HG03139 (cell line): ENCODE measurements around the gene DENND5B.
A peak's percentile ranks its signal among the peaks of the same experiment; 100 is the strongest.
"Not testable (repeated sequence)": the region's sequence is repeated elsewhere in the genome, so short reads cannot be mapped to it uniquely, and the experiment has no call there.

Experiments
- ATAC-seq: cut with Tn5 transposase; IDR thresholded peaks from one replicate; pipeline ENCODE4 v1.9.1; 2021; ENCODE audit not compliant: unreplicated experiment

The DENND5B gene

DNA sequence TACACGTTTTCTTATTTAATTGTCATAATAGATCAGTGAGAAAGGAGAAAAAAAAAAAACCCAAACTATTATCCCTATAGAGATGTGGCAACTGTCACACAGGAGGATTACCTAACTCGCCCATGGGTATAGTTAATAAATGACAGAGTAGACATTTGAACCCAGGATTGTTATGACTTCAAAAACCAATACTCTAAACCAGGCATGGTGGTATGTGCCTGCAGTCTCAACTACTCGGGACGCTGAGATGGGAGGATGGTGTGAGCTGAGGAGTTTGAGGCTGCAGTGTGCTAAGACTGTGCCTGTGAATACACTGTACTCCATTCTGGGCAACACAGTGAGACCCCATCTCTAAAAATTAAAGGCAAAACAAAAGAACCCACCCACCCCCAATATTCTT lies 114.5 kb downstream of the DENND5B start:
- no peak for ATAC-seq

DNA sequence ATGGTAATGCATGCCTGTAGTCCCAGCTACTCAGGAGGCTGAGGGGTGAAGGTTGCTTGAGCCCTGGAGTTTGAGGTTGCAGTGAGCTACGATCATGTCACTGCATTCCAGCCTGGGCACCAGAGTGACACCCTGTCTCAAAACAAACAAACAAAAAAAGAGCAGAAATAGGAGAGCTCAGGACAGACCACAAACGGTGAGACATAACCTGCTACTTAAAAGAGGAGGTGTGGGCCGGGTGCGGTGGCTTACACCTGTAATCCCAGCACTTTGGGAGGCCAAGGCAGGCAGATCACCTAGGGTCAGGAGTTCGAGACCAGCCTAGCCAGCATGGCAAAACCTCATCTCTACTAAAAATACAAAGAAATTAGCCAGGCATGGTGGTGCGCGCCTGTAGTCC lies 115.3 kb downstream of the DENND5B start:
- ATAC-seq: not testable (repeated sequence)

- ATAC-seq: no peak
These were observed 116.2 kb downstream of the DENND5B start for GRCh38 chr12:31474751-31475150.

DNA sequence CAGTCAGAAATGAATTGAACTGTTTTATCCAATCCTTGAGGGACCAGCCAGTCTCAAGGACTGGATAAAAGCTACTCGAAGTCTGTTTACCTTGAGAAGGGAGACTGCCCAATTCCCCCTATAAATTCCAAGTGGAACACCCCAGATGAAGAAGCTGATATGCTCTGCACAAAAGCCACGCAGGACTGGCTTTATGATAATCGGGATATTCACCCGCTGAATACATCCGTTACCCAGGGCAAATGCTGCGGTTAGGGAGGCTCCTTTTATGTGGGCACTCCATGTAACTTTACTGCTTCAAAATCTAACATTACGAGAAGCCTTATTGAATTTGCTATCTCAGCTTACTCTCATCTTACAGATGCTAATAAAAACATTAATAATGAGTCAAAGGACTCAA lies 119.1 kb downstream of the DENND5B start:
- ATAC-seq: no peak

- no peak for ATAC-seq
These were observed 119.9 kb downstream of the DENND5B start for GRCh38 chr12:31471051-31471450.

DNA sequence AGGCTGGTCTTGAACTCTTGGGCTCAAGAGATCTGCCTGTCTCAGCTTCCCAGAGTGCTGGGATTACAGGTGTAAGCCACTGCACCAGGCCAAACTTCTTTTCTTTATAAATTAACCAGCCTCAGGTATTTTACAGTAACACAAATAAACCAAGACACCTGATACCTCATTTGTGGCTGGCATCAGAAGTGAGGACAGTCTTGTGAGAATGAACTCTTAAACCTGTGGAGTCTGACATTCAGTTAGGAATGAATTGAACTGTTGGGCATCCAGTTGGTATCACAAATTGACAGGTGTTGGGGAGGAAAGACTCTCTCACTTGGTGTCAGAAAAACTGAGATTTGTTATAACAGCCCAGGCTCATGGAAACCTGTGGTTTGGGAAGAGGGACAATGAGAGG lies 120.5 kb downstream of the DENND5B start:
- ATAC-seq: no peak

- no peak for ATAC-seq
These were observed 124.2 kb downstream of the DENND5B start for GRCh38 chr12:31466768-31467167.

GRCh38 chr12:31465002-31465401 lies 125.9 kb downstream of the DENND5B start:
- ATAC-seq: no peak

DNA sequence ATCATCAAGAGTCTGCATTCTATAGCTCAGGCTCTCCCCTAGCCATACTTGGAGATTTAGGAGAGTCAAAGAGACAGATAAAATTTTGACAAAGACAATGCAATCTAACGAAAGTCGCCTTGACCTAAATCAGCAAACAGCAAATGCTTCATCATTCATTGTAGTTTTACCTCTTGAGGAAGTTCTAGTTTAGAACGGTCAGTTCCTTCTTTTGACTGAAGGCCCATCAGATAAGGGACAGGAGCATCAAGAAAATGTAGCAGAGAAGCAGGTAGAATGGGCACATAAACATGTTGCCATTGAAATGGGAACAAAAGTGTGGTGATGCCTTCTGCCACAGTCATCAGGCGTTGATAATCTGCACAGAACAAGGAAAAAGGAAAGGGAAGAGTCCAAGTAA lies 130.9 kb downstream of the DENND5B start:
- ATAC-seq: no peak

DNA sequence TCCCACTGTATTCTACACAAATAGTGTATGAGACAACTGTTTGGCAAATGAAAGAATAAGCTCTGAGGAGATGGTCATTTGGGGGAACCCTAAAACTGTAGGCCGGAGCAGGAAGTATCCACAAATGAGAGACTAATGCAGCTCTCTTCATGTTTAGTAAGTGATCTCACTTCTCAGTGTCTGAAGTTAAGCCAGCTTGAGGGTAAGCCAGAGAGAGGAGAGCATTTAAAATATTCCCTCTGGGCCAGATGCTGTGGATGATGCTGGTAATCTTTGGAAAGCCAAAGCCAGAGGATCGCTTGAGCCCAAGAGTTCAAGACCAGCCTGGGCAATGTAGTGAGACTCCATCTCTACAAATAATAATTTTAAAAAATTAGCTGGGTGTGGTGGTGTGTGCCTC lies 134.4 kb downstream of the DENND5B start:
- no peak for ATAC-seq

DNA sequence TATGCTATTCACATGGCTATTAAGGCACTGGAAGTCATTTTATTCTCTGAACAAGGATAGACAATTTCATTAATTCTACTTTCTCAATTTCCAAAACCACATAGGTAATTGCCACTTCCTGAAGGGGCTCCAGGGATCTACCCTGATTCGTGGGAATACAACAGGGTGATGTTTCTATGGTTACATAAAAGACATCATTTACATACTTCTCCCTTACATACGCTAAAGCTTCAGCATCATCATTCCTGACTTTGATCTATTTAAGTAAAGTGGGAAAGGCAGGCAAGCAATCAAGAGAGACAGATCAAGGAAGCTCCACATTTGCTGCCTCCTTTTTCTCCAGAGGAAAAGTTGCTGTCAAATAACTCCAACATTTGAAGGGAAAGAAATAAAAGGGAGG lies 146.2 kb downstream of the DENND5B start:
- no peak for ATAC-seq

GRCh38 chr12:31440586-31440985 lies 150.3 kb downstream of the DENND5B start:
- no peak for ATAC-seq

DNA sequence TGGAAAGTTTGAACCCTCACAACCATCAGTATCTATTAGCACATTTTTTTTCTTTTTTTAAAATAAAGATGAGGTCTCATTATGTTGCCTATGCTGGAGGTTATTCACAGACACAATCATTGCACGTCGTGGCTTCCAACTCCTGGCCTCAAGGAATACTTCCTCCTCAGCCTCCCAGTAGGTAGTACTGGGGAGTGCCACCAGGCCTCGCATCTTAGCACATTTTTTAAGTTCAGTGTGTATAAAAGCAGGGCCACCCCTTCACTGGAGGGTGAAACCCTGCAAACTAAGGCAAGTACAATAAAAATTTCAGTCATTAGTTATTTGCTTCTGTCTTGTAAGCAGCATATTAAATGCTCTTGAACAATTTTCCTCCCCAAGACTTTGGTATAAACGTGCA lies 150.8 kb downstream of the DENND5B start:
- no peak for ATAC-seq

- ATAC-seq: no peak
These were observed 159.2 kb downstream of the DENND5B start for GRCh38 chr12:31431721-31432240.

DNA sequence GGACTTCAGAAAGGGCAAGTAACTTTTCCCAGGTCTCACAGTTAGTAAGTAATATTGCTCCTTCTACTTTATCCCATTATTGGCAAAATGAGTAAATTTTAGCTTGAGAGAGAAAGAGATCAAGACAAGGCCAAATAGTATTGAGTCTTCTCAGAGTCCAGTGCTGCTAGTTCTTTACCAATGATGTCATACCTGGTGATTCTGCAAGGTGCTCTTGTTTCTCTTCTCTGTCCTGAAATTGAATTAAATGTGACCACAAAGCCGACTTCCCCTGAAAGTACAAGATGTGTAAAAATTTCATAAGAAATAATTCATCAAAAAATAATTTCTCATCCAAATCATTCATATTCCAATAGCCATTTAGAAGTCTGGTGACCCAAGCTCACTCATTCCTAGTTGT lies 167.5 kb downstream of the DENND5B start:
- no peak for ATAC-seq

GRCh38 chr12:31412292-31412801 lies 178.6 kb downstream of the DENND5B start:
- no peak for ATAC-seq

- ATAC-seq: no peak
These were observed 182.2 kb downstream of the DENND5B start for GRCh38 chr12:31408763-31409162.

DNA sequence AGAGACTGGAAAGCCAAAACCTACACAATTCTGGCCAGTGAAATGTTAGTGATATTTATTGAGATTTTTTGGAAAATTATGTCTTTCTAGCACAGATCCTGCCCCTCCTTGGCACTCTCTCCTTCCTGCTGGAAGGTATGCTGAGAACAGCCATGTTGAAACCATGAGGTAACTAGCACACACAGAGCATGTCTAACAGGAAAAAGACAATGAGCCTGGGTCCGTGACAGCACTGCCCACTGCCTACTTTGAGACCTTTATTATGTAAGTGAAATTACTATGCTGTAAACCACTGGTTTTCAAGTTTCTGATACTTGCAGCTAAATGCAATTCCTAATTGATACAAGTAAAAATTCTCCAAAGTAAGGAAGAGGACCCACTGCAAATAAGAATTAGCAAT lies 183.4 kb downstream of the DENND5B start:
- ATAC-seq: no peak

- ATAC-seq: peak; percentile 63
These were observed 184.6 kb downstream of the DENND5B start for GRCh38 chr12:31406345-31406744.

DNA sequence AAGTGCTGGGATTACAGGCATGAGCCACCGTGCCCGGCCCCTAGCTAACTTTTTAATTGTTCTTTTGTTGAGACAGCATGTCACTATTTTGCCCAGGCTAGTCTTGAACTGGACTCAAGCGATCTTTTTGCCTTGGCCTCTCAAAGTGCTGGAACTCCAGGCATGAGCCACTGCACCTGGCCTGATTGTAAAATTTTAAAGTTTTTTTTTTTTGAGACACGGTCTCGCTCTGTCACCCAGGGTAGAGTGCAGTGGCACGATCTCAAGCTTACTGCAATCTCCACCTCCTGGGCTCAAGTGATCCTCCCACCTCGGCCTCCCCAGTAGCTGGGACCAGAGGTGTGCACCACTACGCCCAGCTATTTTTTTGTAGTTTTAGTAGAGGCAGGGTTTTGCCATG lies 185.9 kb downstream of the DENND5B start:
- ATAC-seq: no peak

GRCh38 chr12:31403099-31403607 lies 187.8 kb downstream of the DENND5B start:
- peak; percentile 70 for ATAC-seq

DNA sequence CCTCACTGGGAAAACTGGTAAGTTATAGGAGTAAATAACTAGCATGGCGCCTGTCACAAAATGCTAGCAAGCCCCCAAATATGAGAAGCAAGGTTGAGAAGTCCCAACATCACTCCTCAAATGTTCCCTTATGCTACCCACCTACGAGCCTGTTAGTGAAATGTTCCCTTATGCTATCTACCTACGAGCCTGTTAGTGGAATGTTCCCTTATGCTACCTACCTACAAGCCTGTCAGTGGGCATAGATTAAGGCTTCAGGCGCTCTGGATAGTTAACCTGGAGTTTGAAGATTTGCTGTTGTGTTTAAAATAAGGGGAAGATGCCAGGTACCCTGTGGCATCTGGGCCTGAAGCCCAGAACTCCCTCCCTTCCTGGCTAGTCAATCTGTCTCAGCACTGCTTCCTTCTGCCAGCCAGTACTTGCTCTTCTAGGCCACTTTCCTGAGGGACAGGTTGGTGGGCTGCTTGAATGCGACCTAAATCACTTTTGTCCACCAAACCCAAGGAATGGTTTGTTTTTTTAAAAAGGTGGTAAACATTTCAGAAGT lies 197.9 kb downstream of the DENND5B start:
- ATAC-seq: no peak

DNA sequence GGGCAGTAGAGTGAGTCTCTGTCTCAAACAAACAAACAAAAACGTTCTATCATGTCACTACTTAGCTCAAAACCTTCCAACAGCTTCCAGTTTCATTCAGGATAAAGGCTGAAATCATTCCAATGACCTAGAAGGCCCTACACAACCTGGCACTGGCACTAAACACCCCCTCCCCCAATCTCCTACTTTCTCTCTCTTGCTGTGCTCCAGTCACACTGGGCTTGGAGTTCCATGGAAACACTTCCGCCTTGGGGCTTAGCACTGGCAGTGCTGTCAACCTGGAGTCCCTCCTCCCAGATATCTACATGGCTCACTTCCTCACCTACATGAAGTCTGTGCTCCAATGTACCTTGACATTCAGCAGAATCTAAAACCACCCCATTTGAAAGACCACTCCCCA lies 199.9 kb downstream of the DENND5B start:
- ATAC-seq: no peak
